Stimulated activated CD8-positive, alpha-beta memory T cell treated with anti-CD3 and anti-CD28 coated beads, Interleukin-12 subunit alpha, Interleukin-12 subunit beta, amount 100 ng/mL, for 4 hours (primary cell): ENCODE measurements around the gene SLC7A7.
"Not testable (repeated sequence)": the region's sequence is repeated elsewhere in the genome, so short reads cannot be mapped to it uniquely, and the experiment has no call there.

ENCODE experiments used
- DNase-seq: peaks from one replicate; pipeline ENCODE4 v3.0.0-alpha.2; 2020; ENCODE audit warnings: low read depth

Gene SLC7A7

GRCh38 chr14:22821193-22822015, 6.2 kb upstream of the SLC7A7 start:
- no peak for DNase-seq

DNA sequence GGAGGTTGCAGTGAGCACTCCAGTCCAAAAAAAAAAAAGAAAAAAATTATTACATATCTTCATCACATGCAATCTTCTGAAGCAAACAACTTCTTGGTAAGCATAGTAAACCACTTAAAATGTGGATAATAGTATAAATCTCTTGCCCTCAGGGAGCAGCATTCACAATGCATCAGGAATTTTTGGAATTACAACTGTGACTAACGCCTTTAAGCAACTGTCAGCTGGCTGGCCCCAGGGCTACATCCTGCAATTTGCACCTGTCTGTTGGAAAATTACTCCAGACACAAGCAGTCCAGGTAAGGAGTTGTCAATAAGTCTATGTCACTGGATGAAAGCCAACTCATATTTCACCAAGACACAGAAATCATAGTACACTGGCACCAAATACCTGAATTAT, 5.5 kb upstream of the SLC7A7 start:
- no peak for DNase-seq

DNA sequence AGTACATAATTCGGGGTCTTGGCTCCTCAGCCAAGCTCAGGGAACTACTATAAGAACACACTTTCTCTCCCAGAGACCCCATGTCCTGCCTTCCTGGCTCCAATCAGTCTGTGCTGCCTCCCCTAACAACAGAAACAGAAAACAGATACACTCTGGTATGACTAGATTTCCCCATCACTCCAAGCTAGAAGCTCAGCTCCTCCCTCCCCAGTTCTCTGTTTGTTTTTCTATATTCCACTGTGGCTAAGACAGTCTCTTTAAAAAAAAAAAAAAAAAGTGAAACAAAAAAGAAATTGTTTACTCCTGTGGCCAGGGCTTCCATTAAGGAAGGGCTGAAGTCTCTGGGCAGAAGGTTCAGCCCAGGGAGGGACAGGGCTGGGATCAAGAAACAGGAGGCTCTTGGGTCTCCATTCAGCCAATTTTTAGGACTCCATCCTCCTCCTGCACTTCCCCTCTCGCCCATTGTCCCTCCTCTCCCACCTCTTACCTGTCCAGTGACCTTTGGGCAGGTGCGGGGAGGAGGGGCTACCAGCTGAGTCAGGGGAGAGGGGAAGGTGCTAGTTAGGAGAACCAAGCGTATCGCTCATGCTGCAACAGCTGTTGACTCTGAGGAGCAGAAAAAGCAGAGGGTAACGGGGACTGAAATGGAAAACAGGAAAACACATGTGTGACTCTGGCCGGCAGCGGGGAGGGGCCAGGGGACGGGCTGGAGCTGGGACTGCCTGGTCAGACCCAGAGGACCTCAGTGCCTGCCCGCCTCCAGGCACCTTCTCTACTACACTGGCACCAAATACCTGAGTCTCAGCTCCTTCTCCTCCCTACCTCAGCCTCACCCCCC, 4.1 kb upstream of the SLC7A7 start:
- no peak for DNase-seq

- no peak for DNase-seq
These were observed 862 bp downstream of the SLC7A7 start for GRCh38 chr14:22814373-22814772.

DNA sequence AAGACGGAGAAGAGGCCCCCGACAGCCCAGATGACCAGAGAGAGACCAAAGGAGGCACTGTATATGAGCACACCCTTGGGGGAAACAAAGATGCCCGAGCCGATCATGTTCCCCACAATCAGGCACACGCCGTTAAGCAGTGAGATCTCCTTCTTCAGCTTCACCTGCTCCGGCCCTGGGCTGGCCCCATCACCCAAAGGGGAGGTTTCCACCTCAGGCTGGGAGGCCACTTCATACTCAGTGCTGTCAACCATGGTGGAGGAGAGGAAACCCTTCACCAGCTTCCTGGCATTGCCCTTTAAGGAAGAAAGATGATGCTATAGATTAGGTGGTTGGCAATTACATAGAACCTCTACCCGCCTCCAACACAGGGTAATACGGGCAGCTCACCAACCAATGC, 2.1 kb downstream of the SLC7A7 start:
- no peak for DNase-seq

- DNase-seq = no peak
These were observed 2.5 kb downstream of the SLC7A7 start for GRCh38 chr14:22812744-22813143.

DNA sequence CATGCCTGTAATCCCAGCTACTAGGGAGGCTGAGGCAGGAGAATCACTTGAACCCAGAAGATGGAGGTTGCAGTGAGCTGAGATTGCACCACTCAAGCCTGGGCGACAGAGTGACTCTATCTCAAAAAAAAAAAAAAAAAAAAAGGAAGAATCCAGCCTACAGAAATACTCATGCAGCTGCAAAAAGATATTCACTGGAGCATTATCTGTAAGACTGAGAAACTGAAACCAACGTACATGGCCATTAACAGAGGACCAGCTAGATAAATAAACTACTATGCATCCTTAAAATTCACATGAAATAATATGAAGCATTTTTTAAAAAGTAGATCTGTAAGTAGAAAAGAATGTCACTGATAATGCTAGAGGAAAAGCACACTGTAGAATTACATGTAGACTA, 3.5 kb downstream of the SLC7A7 start:
- no peak for DNase-seq

GRCh38 chr14:22808388-22809209, 6.6 kb downstream of the SLC7A7 start:
- DNase-seq = no peak

GRCh38 chr14:22807432-22808087, 7.7 kb downstream of the SLC7A7 start:
- no peak for DNase-seq

GRCh38 chr14:22805235-22805634, 10.0 kb downstream of the SLC7A7 start:
- not testable (repeated sequence) for DNase-seq

GRCh38 chr14:22803687-22803974, 11.6 kb downstream of the SLC7A7 start:
- no peak for DNase-seq

DNA sequence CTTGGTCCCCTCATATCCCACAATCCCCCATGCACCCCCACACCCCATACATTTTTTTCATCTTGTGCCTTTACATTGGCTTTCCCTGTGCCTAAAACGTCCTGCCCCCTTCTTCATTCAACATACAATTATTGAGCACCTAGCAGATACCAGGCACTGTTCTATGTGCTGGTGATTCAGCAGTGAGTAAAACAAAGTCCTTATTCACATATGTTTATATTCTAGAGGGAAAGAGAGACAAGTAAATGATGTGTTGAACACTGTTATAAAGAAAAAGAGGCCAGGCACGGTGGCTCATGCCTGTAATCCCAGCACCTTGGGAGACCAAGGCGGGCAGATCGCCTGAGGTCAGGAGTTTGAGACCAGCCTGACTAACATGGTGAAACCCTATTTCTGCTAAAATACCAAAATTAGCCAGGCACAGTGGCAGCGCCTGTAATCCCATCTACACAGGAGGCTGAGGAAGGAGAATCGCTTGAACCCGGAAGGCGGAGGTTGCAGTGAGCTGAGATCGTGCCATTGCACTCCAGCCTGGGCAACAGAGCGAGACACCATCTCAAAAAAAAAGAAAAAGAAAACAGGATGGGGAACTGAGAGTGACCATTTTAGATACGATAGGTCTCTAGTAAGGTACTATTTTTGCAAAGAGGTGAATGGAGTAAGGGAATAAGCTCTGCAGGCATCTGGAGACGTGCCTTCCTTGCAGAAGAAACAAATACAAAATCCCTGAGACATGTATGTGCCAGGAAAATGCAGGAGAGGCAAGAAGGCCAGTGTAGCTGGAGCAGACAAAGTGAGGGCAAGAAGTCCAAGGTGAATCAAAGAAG, 12.2 kb downstream of the SLC7A7 start:
- no peak for DNase-seq

DNA sequence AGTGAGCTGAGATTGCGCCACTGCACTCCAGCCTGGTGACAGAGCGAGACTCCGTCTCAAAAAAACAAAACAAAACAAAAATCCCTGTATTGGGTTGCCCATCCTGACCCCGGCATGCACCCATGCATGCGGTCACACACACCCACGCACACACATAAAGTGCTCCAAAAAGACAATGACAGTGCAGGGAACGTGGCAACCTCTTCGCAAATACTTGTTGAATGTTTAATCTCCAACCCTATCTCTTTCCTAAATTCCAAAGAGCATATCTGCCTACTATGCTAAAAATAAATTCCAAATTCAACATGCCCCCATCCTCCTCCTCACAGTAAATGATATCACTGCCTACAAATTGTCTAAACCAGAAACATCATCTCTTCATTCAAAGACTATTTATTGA, 13.5 kb downstream of the SLC7A7 start:
- no peak for DNase-seq

DNA sequence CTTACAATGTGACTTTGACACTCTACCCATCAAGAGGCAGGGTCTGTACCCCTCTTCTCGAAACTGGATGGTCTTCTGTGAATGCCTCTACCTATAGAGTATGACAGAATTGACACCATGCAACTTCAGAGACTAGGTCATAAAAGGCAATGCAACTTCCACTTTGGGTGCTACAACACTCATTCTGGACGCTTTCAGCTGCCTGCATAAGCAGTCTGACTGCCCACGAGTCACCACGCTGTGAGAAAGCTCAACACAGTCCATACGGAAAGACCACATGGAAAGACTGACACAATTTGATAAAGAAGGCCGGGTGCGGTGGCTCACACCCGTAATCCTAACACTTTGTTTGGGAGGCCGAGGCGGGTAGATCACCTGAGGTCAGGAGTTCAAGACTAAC, 14.9 kb downstream of the SLC7A7 start:
- DNase-seq = no peak

DNA sequence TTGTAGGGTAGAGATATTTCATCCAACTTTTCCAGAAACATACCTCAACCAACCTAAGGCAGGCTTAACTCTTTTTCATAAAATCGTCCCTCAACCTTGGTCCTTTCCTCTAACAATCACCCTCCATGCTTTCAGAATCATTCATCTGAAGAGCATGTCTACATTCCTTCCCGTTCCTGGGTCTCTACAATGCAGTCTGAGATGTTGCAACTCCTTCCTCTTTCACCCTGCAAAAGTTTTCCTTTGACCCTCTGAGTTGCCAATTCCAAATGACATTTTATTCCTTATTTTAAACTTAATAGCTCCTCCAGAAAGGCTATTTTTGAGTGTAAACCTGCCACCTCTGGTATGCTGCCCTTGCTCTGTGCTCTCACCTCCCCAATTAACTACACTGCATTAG, 16.7 kb downstream of the SLC7A7 start:
- DNase-seq = no peak

GRCh38 chr14:22797017-22797917, 18.0 kb downstream of the SLC7A7 start:
- DNase-seq = no peak

DNA sequence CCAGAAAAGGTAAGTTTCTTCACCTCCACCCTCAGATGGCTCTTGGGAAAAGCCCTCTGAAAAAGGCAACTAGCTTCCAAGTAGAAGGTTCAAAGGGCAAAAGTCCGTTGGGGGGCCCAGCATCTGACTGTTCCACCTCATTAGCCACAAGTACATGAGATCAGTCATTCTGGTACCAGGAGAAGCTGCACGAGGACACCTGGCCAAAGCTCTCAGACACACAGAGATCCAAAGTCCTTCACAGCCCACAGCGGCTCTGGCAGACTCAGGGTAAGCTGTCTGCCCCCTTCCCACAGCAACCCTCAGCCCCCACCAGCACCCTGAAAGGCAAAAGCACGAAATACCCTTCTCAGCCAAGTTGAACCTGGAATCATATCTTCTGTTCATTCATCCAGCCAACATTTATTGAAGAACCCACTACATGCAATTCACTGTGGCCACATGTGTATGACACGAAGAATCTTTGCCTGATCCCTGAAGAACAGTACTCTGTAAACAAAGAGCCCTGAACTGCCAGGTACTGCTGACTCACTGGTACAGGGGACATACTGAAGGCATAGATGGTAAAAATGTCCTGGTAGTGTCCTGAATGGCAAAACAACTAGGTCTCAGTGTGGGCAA, 19.0 kb downstream of the SLC7A7 start:
- DNase-seq = no peak

DNA sequence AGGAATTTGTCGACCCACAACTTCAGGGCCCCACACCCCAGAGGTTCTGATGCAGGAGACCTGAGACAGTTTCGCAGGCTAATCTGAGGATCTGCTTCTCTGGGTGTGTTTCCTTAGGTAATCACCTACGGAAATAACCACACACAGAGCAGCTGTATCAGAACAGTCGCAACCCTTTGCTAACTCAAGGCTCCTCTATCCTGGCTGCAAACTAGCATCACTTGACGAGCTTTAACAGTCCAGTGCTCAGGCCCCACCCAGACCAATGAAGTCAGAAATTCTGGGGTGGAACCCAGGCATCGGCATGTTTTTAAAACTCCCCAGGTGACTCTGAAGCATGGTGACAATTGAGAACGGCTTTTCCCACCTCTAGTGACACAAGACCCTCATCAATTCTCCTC, 20.7 kb downstream of the SLC7A7 start:
- DNase-seq = no peak

DNA sequence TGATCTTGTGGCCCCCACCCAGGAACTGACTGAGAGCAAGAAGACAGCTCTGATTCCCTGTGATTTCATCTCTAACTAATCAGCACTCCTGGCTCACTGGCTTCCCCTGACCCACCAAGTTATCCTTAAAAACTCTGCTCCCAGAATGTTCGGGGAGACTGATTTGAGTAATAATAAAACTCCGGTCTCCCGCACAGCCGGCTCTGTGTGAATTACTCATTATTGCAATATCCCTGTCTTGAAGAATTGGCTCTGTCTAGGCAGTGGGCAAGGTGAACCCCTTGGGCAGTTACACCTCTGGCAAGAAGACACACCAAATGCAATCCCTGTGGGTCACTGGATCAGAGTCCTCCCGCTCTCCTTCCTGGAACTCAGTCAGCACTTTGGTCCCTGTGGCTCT, 21.3 kb downstream of the SLC7A7 start:
- no peak for DNase-seq

GRCh38 chr14:22793550-22793949, 21.7 kb downstream of the SLC7A7 start:
- not testable (repeated sequence) for DNase-seq
